Measurements from ENCODE around the gene RAP1GAP. TPM values are rescaled to one million over a fixed set of nuclear protein-coding genes. Genes with fewer than 3 reads are reported as not detected.
A peak's percentile ranks its signal among the peaks of the same experiment; 100 is the strongest.

Gene RAP1GAP
- total RNA-seq, 1 donor from 2014 or later, result 14.7 TPM

GRCh38 chr1:21604208-21604957 is 64.8 kb downstream of the RAP1GAP start:
- ATAC-seq (no peak), DNase-seq (ENCODE audit: low spot score) (no peak)
- intact Hi-C loops (cut with DNase I), result no loop called here

- no peak for DNase-seq (ENCODE audit: low spot score)
- no peak for ATAC-seq
- intact Hi-C loops (cut with DNase I), result no loop called here
These were observed 65.7 kb downstream of the RAP1GAP start for GRCh38 chr1:21603177-21604138.

DNA sequence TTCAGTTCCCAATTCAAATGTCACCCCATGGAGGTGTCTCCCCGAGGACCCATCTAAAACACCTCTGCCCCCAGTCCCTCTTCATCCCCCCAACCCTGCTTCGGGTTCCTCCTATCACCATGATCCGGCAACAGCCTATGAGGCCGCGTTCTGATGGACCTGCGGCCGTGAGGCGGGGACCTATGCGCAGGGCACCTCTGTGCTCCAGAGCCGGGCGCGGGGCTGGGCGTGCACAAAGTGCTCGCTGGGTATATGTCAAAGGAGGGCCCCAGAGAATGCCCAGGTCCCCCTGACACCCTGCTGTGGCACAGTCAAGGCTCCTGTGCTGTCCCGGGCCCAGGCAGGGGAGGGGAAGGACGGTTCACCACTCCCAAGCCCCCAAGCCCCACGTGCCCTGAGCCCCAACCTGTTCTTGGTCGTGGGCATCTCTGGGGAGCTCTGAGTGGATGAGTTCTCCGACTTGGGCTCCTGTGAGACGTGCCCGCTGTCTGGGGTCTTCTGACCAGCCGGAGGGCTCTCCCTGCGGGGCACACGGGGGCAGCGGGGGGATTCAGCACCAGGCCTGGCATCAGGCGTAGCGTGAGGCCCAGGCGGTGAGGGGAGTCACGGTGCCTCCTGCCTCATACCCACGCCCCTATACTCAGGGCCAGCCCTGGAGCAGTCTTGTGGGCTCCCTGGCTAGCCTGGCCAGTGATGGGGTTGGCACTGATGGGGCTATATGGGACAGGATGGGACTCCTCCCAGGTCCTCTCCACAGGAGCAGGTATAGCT is 67.7 kb downstream of the RAP1GAP start:
- DNase-seq (ENCODE audit: low spot score) (no peak), ATAC-seq (no peak)
- intact Hi-C loops (cut with DNase I), result no loop called here

- intact Hi-C loops (cut with DNase I), result no loop called here
- ATAC-seq (no peak), DNase-seq (ENCODE audit: low spot score) (no peak)
These were observed 69.8 kb downstream of the RAP1GAP start for GRCh38 chr1:21599402-21599801.

DNA sequence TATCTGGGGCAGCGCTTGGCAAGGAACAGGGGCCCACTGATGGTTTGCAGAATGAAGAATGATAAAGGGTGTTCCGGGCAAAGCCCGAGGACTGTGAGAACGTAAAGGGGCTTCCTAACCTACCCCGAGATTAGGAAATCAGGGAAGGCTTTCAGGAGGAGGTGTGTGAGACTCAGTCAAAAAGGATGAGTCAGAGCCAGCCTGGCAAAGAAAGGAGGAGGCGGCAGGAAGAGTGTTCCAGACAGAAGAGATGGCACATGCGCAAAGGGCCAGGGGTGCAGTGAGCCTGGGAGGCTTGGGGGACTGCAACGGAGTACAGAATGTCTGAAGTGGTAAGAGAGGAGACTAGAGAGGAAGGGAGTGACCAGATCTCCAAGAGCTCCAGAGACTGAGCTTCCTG is 70.3 kb downstream of the RAP1GAP start:
- no peak for DNase-seq (ENCODE audit: low spot score)

GRCh38 chr1:21598417-21598816 is 70.7 kb downstream of the RAP1GAP start:
- intact Hi-C loops (cut with DNase I), result no loop called here
- ATAC-seq (no peak), DNase-seq (ENCODE audit: low spot score) (no peak)

More for the DNA sequence above, 70.3 kb downstream of the RAP1GAP start:
- intact Hi-C loops (cut with DNase I), result no loop called here
- no peak for ATAC-seq

DNA sequence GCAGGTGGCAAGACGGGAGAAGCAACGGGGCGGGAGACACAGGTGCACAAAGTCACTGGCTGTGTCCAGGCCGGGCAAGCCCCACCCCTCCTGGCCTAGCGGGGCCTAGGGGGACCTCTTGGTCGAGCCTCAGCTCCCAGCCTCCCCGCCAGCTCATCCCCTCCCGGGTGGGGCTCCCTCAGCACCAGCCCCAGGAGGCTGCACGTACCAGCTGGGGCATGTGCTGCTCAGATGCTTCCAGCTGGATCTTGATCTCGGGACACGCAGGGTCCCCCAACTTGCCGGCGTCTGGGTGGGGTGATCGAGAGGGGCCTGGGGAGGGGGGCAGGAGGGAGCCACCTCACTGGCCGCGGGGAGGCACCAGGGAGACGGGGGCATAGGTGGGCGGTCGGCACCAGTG is 71.4 kb downstream of the RAP1GAP start:
- DNase-seq (ENCODE audit: low spot score), result no peak
- ATAC-seq, result no peak
- intact Hi-C loops (cut with DNase I), result no loop called here

GRCh38 chr1:21596628-21597027 is 72.5 kb downstream of the RAP1GAP start:
- DNase-seq (ENCODE audit: low spot score), result no peak
- ATAC-seq, result no peak
- intact Hi-C loops (cut with DNase I), result no loop called here

GRCh38 chr1:21596174-21596573 is 73.0 kb downstream of the RAP1GAP start:
- DNase-seq (ENCODE audit: low spot score) (no peak), ATAC-seq (no peak)
- intact Hi-C loops (cut with DNase I), result no loop called here

DNA sequence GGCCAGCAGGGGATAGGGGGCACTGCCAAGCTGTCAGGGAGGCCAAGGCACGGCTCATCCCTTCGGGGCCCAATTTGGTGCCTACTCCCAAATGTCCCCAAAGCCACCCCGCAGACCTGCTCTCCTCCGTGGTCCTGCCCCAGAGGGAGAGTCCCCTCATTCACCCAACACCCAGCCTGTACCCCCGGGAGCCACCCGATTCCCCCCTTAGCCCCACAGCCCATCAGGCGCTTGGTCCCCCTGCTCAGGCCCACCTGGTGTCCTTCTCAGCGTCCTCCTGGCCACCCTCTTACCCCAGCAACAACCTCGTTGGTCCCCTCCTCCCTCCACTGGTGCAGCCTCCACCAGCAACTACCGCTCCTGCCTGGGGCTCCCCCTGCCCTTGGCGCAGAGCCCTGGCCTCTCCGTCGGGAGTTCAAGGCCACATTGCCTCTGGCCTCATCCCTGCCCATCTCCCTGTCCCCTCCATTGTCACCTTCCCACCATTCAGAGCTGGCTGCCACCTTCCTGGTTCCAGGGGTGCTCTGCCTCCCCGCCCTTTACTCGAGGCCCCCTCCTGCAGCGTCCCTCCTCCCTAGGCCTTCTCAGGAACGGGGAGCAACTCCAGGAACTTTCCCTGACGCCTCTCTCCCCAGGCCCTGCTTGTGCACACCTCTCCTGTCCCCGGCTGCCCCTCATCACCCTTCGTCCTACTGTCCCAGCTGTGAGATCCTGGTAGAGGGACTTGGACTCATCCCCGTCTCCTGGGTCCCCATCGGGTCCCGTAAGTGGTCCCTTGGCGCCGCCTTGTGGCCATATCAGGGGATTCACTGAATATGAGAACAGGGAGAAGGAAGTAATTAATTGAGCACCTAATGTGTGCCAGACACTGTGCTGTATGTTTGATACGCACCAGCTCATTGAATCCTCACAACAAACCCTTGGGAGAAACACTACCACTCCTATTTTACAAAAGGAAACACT is 73.9 kb downstream of the RAP1GAP start:
- ATAC-seq, result no peak

DNA sequence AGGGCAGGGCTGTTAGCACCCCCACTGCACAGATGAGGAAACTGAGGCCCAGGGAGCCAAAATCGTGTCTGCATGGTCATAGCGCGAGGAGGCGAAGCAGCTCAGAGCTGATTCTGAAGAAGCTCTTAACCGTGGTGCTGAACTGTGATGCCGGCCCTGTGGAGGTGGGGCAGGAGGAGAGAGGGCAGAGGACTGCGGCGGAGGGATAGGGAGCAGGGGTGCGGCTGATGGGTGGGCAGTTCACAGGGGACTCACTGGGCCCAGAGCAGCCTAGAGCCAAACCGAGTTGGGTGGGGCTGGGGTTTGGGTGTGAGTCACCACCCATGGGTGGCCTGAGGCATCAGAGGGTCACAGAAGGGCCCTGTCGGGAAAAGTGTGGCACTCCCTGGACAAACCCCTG is 74.7 kb downstream of the RAP1GAP start:
- ATAC-seq (no peak), DNase-seq (ENCODE audit: low spot score) (no peak)
- intact Hi-C loops (cut with DNase I), result no loop called here

More for the DNA sequence above, 73.9 kb downstream of the RAP1GAP start:
- intact Hi-C loops (cut with DNase I), result no loop called here
- DNase-seq (ENCODE audit: low spot score), result peak; percentile 80

DNA sequence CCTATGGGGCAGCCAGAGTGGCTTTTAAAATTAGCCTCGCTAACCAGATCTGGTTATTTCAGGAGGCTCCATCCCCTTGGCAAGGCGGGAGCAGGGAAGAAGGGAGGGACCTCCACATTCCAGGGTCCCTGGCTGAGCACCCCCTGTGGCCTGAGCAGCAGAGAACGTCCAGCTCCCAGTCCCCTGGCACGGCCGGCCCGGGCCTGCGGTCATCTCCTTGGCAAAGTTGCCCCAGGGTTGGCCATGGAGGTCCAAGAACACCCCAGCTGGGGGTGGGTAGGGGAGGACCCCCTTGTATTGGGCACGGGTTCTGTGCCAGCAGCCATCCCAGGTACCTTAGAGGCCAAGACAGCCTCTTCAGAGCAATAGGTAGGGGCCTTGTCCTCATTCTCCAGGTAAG is 75.9 kb downstream of the RAP1GAP start:
- intact Hi-C loops (cut with DNase I), result no loop called here
- DNase-seq (ENCODE audit: low spot score), result no peak
- ATAC-seq, result no peak

- DNase-seq (ENCODE audit: low spot score) (no peak), ATAC-seq (no peak)
- intact Hi-C loops (cut with DNase I), result no loop called here
These were observed 76.9 kb downstream of the RAP1GAP start for GRCh38 chr1:21592086-21592865.

DNA sequence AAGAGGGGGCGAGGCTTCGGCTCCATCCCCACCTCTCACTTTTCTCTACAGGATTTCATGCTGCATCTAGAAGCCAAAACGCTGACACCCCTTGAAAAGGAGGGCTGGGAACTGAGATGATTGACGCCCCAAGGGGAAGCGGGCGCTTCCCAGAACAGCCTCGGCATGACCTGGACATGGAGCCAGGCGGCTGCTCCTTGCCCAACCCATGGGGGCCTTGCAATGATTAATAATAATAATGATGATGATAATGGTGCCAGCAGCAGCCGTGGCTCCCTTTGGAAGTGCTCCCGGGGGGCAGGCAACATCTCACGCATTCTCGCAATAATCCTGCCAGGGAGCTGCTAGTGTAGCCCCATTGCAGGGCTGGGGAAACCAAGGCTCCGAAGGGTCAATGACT is 78.2 kb downstream of the RAP1GAP start:
- no peak for ATAC-seq
- no peak for DNase-seq (ENCODE audit: low spot score)
- intact Hi-C loops (cut with DNase I), result no loop called here

DNA sequence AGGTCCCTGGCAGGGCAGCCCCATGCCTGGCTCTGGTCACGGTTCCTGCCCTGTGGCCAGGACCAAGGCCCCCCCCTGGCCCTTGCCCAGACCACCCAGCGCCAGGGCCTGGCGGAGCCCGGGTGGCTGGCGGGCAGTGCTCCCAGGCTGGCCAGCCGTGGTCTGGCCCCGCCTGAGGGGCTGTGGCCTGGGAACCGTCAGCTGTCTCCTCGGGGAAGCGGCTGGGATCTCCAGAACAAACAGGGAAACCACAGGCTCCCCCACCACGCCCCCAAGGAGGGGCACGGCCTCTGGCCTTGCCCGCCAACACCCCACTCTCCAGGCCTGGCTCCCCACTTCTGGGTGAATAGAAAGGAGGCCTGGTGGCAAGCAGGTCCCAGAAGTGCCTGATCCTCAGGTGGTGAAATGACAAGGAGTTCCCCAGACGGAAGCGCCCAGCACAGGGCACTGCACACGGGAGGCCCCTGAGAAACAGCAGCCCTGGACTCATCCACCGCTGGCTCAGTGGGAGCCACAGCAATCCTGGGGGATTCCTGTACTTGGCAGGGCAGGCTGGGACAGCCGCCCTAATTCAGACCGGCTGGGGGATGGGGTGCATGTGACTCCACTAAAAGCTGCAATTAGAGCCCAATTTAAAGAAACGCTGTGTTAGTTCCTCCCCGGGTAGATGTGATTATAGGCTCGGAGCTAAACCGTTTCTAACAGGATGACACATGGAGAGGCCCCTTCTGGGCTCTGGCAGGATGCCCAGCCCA is 78.9 kb downstream of the RAP1GAP start:
- intact Hi-C loops (cut with DNase I), result no loop called here

DNA sequence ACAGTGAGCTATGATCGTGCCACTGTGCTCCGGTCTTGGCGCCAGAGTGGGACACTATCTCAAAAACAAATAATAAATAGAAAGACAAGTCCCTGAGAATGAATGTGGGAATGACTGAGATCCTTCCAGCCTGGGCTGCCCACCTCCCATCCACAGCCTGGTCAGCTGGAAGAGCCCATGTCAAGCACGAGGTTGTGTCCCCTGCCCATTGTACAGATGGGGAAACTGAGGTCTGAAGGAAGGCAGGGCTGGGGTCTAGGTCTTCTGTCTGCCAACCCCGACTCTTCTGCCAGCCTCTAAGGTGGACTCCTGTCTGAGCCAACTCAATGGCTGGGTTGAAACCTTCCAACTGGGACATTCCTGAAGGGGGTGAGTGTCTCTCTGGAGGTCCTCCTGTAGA is 79.5 kb downstream of the RAP1GAP start:
- intact Hi-C loops (cut with DNase I), result no loop called here
- ATAC-seq (no peak), DNase-seq (ENCODE audit: low spot score) (no peak)

More for the DNA sequence above, 78.9 kb downstream of the RAP1GAP start:
- ATAC-seq (no peak), DNase-seq (ENCODE audit: low spot score) (no peak)

DNA sequence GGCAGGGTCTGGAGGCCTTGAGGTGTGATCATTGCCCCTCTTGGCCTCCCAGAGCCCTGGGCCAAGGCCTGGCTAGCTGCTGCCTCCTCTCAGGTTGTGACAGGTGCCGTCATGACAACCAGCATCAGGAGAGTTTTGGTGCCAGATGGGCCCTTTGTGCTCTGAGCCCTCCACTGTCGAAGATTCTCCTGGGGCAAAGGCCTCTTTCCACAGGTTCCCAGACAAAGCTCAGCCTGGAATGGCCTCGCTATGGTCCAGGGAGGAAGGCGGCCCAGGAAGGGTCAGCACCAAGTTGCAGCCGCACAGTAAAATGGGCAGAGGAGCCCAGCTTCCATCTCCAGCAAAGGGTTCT is 81.6 kb downstream of the RAP1GAP start:
- intact Hi-C loops (cut with DNase I), result no loop called here
- ATAC-seq (no peak), DNase-seq (ENCODE audit: low spot score) (no peak)

Data from sciatic nerve (tissue), 2 donors.